HG03025 (cell line): ENCODE data around the gene CFAP45.

Source experiments
- ATAC-seq: cut with Tn5 transposase; IDR thresholded peaks from one replicate; pipeline ENCODE4 v1.9.1; 2021; ENCODE audit warnings: mild to moderate bottlenecking, moderate library complexity; ENCODE audit not compliant: unreplicated experiment, low FRiP score

CFAP45 gene

GRCh38 chr1:159900086-159900680 lies at the start of gene CFAP45:
TSS of gene CFAP45 (minus strand) at chr1:159900165. CDS start at chr1:159900098, 67 bp downstream.
- ATAC-seq, result no peak

- no peak for ATAC-seq
These were observed 49.2 kb upstream of the CFAP45 start for GRCh38 chr1:159949123-159949522.

GRCh38 chr1:159947942-159948341 lies 48.0 kb upstream of the CFAP45 start:
- ATAC-seq, result no peak

- no peak for ATAC-seq
These were observed 46.5 kb upstream of the CFAP45 start for GRCh38 chr1:159946242-159947187.

- ATAC-seq, result peak; percentile 52
These were observed 45.7 kb upstream of the CFAP45 start, which contains the start of gene IGSF9 for GRCh38 chr1:159945483-159946241. TSS of gene IGSF9 (minus strand) at chr1:159945613. CDS start at chr1:159943454, 2,159 bp downstream.

GRCh38 chr1:159944623-159945455 lies 44.9 kb upstream of the CFAP45 start:
- no peak for ATAC-seq

GRCh38 chr1:159943908-159944622 lies 44.1 kb upstream of the CFAP45 start:
- ATAC-seq, result no peak

GRCh38 chr1:159943278-159943640 lies 43.3 kb upstream of the CFAP45 start:
- ATAC-seq, result no peak

- no peak for ATAC-seq
These were observed 42.8 kb upstream of the CFAP45 start for GRCh38 chr1:159942632-159943277.

- no peak for ATAC-seq
These were observed 41.9 kb upstream of the CFAP45 start for GRCh38 chr1:159941591-159942560.

- no peak for ATAC-seq
These were observed 41.2 kb upstream of the CFAP45 start for GRCh38 chr1:159941141-159941540.

- ATAC-seq, result no peak
These were observed 40.1 kb upstream of the CFAP45 start for GRCh38 chr1:159940006-159940620.

- no peak for ATAC-seq
These were observed 39.7 kb upstream of the CFAP45 start for GRCh38 chr1:159939678-159940002.

- ATAC-seq, result no peak
These were observed 39.1 kb upstream of the CFAP45 start for GRCh38 chr1:159938905-159939677.

- no peak for ATAC-seq
These were observed 38.4 kb upstream of the CFAP45 start for GRCh38 chr1:159938211-159938852.

- no peak for ATAC-seq
These were observed 37.2 kb upstream of the CFAP45 start for GRCh38 chr1:159937054-159937750.
